ENCODE results near the gene CEP63.

Gene CEP63

DNA sequence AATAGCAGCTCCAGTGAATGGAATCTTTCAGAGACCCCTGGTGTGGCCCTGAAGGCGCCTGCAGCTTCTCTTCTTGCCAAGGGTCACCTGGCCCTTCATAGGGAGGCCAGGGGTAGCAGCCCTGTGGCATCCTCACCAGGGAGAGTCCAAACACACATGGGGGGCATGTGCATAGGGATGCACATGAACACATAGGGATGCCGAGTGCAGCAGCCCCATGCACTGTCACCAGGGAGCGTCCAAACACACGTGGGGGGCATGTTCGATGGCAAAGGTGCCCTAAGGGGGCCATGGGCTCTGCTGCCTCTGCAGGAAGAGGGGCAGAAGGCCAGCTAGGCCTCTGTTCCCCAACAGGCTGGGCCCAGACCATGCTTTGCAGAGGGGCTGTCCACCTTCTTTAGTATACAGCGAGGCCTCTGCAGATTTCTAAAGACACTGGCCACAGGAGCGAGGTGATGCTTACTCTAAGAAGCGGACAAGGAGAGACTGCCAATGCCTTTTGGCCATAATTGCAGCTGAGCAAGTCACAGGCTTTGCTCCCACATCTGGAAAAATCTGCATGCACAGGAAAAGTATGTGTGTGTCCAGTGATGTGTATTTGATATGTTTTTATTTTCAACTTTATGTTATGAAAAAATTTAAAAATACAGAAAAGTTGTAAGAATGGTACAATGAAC is 21.0 kb upstream of the CEP63 start:
- H3K4me3 ChIP-seq (ENCODE audit: low read depth, low read length): no peak overlapping the region
- no peak for DNase-seq (ENCODE audit: low read depth)

GRCh38 chr3:134466331-134466730 is 19.5 kb upstream of the CEP63 start:
- DNase-seq (ENCODE audit: low read depth): no peak
- H3K4me3 ChIP-seq (ENCODE audit: low read depth, low read length): no peak overlapping the region

- no peak for DNase-seq (ENCODE audit: low read depth)
These were observed 17.3 kb upstream of the CEP63 start for GRCh38 chr3:134468519-134468918.

GRCh38 chr3:134471521-134472193 is 14.2 kb upstream of the CEP63 start:
- H3K4me3 ChIP-seq (ENCODE audit: low read depth, low read length): no peak overlapping the region
- DNase-seq (ENCODE audit: low read depth): no peak

More at GRCh38 chr3:134468519-134468918, 17.3 kb upstream of the CEP63 start:
- H3K4me3 ChIP-seq (ENCODE audit: low read depth, low read length): no peak overlapping the region

DNA sequence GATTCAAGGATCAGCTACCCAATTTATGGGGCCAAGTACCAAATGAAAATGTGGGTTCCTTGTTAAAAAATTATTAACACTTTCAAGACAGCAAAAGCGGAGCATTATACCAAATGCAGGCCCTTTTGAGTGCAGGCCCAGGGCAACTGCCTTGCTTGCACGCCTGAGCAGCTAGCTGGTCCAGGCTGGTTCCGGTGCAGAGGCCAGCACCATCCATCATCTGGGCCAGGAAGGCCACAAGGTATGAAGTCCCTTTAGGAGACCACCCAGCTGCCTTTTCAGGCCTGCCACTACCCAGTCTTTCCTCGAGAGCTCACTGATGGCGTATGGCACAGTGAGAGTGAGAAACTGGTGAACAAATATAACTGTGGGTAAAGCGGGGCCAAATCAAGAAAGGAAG is 13.0 kb upstream of the CEP63 start:
- no peak for DNase-seq (ENCODE audit: low read depth)
- no peak overlapping the region for H3K4me3 ChIP-seq (ENCODE audit: low read depth, low read length)

DNA sequence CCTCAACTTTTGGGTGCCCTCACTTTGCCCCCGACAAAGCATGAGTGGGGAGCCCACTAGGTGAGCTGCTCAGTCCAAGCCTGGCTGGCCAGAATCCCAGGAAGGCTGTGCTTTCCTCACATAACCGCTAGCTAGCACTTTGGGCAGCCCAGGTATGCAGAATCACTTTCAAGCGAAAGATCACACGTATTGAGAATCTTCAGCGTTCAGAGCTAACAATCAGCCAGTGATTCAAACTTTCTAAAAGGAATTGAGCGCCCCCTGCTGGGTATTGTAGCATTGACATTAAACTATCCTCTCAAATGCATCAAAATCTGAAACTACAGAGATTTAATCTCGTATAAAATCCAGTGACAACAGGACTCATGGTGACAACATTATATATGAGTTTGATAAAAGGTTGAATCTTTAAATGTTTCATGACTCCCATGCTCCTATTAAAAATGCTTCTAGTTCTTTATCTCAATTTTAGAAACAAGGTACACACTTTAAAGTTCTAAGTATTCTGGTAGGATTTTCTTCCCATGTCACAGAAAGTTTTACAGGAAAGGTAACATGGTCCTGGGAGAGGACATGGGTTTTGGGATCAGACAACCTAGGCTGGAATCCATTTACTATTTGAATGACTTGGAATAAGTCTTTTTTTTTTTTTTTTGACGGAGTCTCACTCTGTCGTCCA is 11.8 kb upstream of the CEP63 start:
- H3K4me3 ChIP-seq (ENCODE audit: low read depth, low read length): no peak overlapping the region
- no peak for DNase-seq (ENCODE audit: low read depth)

DNA sequence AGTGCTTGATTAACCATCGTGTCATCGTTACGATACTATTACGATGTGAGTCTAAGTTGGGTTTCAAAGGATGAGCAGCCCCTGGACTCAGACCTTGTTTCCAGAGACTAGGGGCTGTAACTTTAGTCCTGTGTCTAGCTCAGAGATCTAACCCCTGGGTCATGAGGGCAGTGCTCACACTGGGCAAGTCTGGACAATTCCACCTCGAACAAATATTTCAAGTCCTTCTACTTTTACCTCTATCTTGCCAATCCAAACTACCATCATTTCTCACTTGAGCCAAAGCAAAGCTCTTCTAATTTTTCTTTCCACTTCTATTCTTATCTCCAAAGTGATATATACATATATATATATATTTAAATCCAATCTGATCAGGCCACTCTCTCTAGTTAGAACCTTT is 10.9 kb upstream of the CEP63 start:
- no peak overlapping the region for H3K4me3 ChIP-seq (ENCODE audit: low read depth, low read length)
- no peak for DNase-seq (ENCODE audit: low read depth)

DNA sequence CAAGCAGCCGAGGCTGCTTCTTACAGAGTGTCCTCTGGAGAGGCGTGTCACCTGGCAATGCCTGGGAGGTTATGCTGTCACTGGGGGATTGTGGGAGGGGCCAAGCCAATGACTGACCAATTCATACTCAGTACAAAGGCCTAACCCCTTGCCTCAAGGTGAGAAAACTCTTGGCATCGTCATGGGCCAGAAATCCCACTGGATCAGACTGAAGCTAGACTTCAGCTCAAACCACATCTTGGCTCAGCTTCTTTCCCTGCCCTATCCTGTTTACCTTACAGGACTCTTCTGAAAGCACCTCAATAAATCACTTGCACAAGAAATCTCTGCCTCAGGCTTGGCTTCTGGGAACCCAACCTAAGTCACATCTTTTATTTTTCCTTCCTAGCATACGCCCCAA is 9.6 kb upstream of the CEP63 start:
- no peak overlapping the region for H3K4me3 ChIP-seq (ENCODE audit: low read depth, low read length)
- no peak for DNase-seq (ENCODE audit: low read depth)

- H3K4me3 ChIP-seq (ENCODE audit: low read depth, low read length): no peak overlapping the region
- no peak for DNase-seq (ENCODE audit: low read depth)
These were observed 8.9 kb upstream of the CEP63 start for GRCh38 chr3:134477002-134477401.

- DNase-seq (ENCODE audit: low read depth): no peak
- H3K4me3 ChIP-seq (ENCODE audit: low read depth, low read length): no peak overlapping the region
These were observed 7.9 kb upstream of the CEP63 start for GRCh38 chr3:134477938-134478337.

GRCh38 chr3:134480546-134480945 is 5.3 kb upstream of the CEP63 start:
- DNase-seq (ENCODE audit: low read depth): no peak
- H3K4me3 ChIP-seq (ENCODE audit: low read depth, low read length): no peak overlapping the region

GRCh38 chr3:134481166-134481565 is 4.7 kb upstream of the CEP63 start:
- DNase-seq (ENCODE audit: low read depth): no peak
- H3K4me3 ChIP-seq (ENCODE audit: low read depth, low read length): no peak overlapping the region

DNA sequence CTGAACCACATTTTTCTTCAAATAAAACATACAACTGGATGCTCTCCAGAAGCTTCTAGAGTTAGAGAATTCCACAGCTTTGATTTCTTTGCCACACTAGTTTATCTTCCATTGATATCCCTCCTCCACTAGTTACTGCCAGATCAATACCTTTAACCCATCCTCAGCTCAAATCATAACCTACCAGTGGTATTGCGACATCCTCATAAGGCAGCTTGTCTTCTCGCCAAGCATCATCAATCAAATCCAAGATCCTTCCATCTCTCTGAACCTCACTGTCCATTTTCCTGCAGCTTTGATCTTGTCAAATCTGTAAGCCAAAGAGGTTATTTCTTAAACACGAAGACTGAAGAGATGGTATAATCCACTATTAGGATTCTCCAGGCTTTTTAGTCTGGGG is 3.2 kb upstream of the CEP63 start:
- DNase-seq (ENCODE audit: low read depth): no peak
- no peak overlapping the region for H3K4me3 ChIP-seq (ENCODE audit: low read depth, low read length)

DNA sequence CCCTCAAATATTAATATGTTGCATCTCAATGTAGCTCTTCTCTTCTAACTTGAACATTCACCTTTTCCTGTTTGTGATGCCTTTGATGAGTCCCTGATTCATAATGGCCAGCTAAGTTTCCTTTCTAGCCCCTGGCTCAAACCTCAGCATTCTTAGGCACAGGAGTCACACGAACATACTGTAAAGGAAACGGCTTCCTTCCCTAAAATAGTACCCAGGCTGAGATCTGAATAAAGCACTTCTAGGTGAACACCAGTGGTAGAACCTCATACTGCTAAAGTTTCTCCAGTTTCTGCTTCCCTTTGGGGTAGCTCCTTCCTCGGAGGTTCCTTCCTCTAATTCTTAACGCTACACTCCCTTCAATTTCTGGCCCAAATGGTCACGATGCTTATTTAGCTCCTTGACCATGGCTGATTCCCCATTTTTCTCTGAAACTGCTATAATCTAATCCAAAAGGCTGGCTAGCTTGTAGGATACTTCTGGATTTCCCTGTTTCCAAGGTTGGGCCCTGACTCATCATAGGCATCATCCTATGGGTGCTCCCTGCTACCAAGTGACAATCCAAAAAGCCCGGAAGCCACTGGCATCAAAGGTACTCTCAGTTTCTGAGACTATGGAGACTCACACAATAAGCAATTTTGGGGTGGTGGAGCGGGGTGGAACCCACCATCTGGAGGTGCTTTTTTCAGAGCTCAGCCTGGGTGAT is 2.5 kb upstream of the CEP63 start:
- no peak for DNase-seq (ENCODE audit: low read depth)
- no peak overlapping the region for H3K4me3 ChIP-seq (ENCODE audit: low read depth, low read length)

GRCh38 chr3:134485075-134485717 is 661 bp upstream of the CEP63 start:
- H3K4me3 ChIP-seq (ENCODE audit: low read depth, low read length): peak overlapping the region; percentile 84
- DNase-seq (ENCODE audit: low read depth): no peak

DNA sequence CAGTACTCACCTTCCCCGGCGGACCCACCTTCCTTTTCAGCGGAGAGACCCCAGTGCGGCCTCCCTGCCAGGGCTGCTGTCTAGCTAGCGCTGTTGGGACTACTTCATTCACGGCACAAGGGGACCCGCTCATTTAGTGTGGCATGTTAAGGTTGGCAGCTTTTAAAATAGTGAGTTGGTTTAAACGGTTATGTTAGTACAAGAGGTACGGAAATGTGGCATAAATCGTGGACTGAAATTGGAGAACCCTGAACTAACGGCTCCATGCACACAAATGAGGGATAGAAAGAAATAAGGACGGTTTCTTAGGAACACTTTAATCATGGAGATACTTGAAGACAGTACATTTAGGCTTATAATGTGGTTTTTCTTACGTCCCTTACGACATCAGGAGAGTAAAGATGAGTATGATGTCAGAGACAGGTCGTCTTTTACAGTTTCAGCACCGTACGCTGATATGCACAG is 752 bp downstream of the CEP63 start:
- H3K4me3 ChIP-seq (ENCODE audit: low read depth, low read length): peak overlapping the region; percentile 84
- no peak for DNase-seq (ENCODE audit: low read depth)

DNA sequence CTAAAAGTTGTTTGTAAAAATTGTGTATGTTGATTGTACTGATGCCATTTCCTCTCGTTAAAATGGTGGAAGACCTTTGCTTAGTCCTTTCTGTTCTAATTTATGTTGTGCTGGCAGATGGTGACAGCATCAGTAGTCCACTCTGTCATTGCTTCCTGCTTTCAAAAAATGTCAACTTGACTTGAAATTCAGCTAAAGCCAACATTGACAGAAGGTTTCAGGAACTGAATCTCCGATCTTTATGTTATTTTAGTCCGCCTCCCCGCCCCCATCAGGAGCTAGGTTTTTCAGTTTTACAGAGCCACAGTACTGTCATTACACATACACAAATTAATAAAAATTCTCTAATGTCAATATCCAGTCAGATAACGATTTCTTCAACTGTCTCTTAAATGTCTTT is 1.5 kb downstream of the CEP63 start:
- peak overlapping the region; percentile 84 for H3K4me3 ChIP-seq (ENCODE audit: low read depth, low read length)

GRCh38 chr3:134494495-134494894 is 8.6 kb downstream of the CEP63 start:
- DNase-seq (ENCODE audit: low read depth): no peak

More for the DNA sequence above, 1.5 kb downstream of the CEP63 start:
- DNase-seq (ENCODE audit: low read depth): no peak

DNA sequence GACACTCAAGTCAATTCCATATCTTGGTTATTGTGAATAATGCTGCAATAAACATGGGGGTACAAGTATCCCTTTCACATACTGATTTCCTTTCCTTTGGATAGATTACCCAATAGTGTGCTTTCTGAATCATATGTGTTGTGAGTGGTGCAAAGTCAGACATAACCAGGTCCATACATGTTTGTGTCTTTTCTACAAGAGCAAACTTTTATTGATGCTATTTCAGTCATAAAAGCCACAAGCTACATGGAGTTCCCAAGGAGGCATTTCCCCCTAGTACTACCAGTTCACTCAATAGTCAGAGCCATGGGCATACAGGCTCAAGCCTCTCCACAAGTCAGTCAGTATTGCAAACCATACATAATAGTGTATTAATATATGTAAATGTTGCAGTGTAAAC is 10.1 kb downstream of the CEP63 start:
- DNase-seq (ENCODE audit: low read depth): no peak
- no peak overlapping the region for H3K4me3 ChIP-seq (ENCODE audit: low read depth, low read length)

More at GRCh38 chr3:134494495-134494894, 8.6 kb downstream of the CEP63 start:
- no peak overlapping the region for H3K4me3 ChIP-seq (ENCODE audit: low read depth, low read length)
